Esophagus muscularis mucosa (tissue), 4 donors: ENCODE results near the gene SOX15. TPM values are rescaled to one million over a fixed set of nuclear protein-coding genes. Genes with fewer than 3 reads are reported as not detected.
A peak's percentile ranks its signal among the peaks of the same experiment; 100 is the strongest.

Experiments
- DNase-seq: peaks from one replicate; pipeline ENCODE4 v3.0.0-alpha.2; 2017; ENCODE audit errors: extremely low spot score
- H3K27ac ChIP-seq, 4 donors: fragments of 200-600 bp; sonication (generic); replicated peaks in 1 of 4; 1 replicate in 3 of 4; 2 replicates in 1 of 4; pipeline ENCODE4 v1.5.1; 2016 to 2019; ENCODE audit warnings: mild to moderate bottlenecking in 1 of 4
- H3K27me3 ChIP-seq, 4 donors: fragments of 200-600 bp; sonication (generic); one replicate each; pipeline versions ENCODE4 v1.5.1 to v1.6.0; 2016 to 2019
- H3K36me3 ChIP-seq, 4 donors: fragments of 200-600 bp; sonication (generic); one replicate each; pipeline ENCODE4 v1.5.1; 2016 to 2019
- H3K4me1 ChIP-seq, 4 donors: fragments of 200-600 bp; sonication (generic); one replicate each; pipeline ENCODE4 v1.5.1; 2016 to 2019
- H3K4me3 ChIP-seq, 4 donors: fragments of 200-600 bp; sonication (generic); 1 replicate in 2 of 4; 2 replicates in 2 of 4; pipeline ENCODE4 v1.5.1; 2016 to 2019; ENCODE audit warnings: mild to moderate bottlenecking in 4 of 4, moderate library complexity in 1 of 4
- H3K9me3 ChIP-seq, 4 donors: fragments of 200-600 bp; sonication (generic); 1 replicate in 3 of 4; 2 replicates in 1 of 4; pipeline ENCODE4 v1.5.1; 2016 to 2019
- EP300 ChIP-seq: sonication (generic); formaldehyde crosslinking; IDR thresholded peaks from one replicate; pipeline ENCODE4 v1.6.1; 2017; ENCODE audit warnings: antibody characterized with exemption
- POLR2A ChIP-seq: fragments of 450-650 bp; IDR thresholded peaks from one replicate; pipeline ENCODE4 v1.6.1; 2017; ENCODE audit warnings: antibody characterized with exemption, moderate library complexity, mild to moderate bottlenecking, low read depth
- POLR2AphosphoS5 ChIP-seq, 2 donors: sonication (generic); formaldehyde crosslinking; IDR thresholded peaks; one replicate each; pipeline ENCODE4 v1.6.1; 2017; ENCODE audit warnings: antibody characterized with exemption in 2 of 2
- WGBS: methylation state at CpG from one replicate; pipeline ENCODE4 v1.1.5; 2018; 5-methylcytosine and 5-hydroxymethylcytosine counted together
- intact Hi-C: fragments of 100-400 bp; cut with DNase I; formaldehyde crosslinking; loops from one replicate; pipeline ENCODE4 v1.15.1; 2023
- total RNA-seq, 4 donors: library from RNA; depleted of rRNA; stranded (reverse); fragments of >200 nt; gene quantifications; one replicate each; pipeline versions ENCODE4 v1.1.0 to v1.2.1, GENCODE V29; 2016
- TF ChIP-seq, protein P1 (sequence below), 3 experiments: fragments of 200-600 bp in 2 of 3; fragments of 450-650 bp in 1 of 3; sonication (generic) in 2 of 3; IDR thresholded peaks; one replicate each; pipeline ENCODE4 v1.5.1; 2017 to 2019; ENCODE audit warnings: antibody characterized with exemption in 3 of 3, mild to moderate bottlenecking in 2 of 3, moderate library complexity in 1 of 3

Gene SOX15
- total RNA-seq, 4 donors from 2014 or later = 2.9 to 14.6 (median 10.9) TPM

DNA sequence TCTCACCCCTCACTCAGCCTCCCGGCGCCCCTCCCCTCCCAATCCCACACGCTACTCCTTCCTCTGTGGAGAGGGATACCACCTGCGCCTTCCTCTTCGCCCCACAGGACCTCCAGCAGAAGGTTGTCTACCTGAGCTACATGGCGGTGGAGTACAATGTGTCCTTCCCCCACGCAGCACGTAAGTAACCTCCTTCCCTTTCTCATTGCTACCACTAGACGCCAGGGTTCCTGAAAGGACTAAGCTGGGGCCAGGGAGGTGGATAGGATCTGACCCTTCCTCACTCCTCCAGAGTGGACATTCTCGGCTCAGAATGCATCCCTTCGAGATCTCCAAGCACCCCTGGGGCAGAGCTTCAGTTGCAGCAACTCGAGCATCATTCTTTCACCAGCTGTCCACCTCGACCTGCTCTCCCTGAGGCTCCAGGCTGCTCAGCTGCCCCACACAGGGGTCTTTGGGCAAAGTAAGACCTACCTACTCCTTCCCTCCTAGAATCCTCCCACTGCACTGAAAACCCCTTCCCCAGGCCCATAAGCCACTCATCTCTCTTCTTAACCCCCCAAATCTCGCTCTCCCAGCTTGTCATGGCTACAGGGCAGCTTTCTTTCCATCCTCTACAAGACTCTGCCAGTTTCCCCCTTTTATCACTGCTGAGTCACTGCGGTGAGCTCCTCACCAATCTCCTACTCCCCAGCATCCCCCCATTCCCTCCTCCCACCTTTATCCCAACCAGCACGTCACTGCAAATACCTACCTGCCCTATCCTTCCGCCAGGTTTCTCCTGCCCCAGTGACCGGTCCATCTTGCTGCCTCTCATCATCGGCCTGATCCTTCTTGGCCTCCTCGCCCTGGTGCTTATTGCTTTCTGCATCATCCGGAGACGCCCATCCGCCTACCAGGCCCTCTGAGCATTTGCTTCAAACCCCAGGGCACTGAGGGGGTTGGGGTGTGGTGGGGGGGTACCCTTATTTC is 9.0 kb downstream of the SOX15 start:
- Histone ChIP-seq H3K27me3 (no peaks in the 10 kb centered on the region), H3K36me3 (peaks cover 28 to 38% (median 34%) of the 10 kb centered on the region in 4 donors), H3K9me3 (no peaks in the 10 kb centered on the region), H3K4me1 (peaks cover 53 to 94% (median 88%) of the 10 kb centered on the region in 4 donors), H3K4me3 (peak overlapping the region; percentile 21 to 72 (median 39)), H3K27ac (peak overlapping the region; percentile 82 to 94 (median 89))
- no peak for DNase-seq
- WGBS = 76% methylated on average over 21 of the region's 23 CpGs
- intact Hi-C loops = no loop called here
- TF ChIP-seq POLR2AphosphoS5 (IDR thresholded peaks at IDR 0.05) (no peak), EP300 (no peak), POLR2A (no peak)
- TF ChIP-seq, protein P1, sequence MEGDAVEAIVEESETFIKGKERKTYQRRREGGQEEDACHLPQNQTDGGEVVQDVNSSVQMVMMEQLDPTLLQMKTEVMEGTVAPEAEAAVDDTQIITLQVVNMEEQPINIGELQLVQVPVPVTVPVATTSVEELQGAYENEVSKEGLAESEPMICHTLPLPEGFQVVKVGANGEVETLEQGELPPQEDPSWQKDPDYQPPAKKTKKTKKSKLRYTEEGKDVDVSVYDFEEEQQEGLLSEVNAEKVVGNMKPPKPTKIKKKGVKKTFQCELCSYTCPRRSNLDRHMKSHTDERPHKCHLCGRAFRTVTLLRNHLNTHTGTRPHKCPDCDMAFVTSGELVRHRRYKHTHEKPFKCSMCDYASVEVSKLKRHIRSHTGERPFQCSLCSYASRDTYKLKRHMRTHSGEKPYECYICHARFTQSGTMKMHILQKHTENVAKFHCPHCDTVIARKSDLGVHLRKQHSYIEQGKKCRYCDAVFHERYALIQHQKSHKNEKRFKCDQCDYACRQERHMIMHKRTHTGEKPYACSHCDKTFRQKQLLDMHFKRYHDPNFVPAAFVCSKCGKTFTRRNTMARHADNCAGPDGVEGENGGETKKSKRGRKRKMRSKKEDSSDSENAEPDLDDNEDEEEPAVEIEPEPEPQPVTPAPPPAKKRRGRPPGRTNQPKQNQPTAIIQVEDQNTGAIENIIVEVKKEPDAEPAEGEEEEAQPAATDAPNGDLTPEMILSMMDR (IDR thresholded peaks at IDR 0.05) = no peak

DNA sequence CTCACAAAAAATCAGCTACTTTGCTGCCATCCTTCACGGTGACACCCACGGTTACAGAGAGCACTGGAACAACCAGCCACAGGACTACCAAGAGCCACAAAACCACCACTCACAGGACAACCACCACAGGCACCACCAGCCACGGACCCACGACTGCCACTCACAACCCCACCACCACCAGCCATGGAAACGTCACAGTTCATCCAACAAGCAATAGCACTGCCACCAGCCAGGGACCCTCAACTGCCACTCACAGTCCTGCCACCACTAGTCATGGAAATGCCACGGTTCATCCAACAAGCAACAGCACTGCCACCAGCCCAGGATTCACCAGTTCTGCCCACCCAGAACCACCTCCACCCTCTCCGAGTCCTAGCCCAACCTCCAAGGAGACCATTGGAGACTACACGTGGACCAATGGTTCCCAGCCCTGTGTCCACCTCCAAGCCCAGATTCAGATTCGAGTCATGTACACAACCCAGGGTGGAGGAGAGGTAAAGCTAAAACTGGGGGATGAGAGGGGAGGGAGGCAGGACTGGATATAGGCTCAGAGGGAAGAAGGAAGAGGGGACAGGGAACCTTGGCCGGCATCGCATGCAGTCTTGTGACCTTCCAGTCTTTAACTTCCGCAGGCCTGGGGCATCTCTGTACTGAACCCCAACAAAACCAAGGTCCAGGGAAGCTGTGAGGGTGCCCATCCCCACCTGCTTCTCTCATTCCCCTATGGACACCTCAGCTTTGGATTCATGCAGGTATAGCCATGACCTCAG is 9.9 kb downstream of the SOX15 start:
- peaks cover 58 to 94% (median 89%) of the 10 kb centered on the region in 4 donors for H3K4me1 ChIP-seq
- DNase-seq = no peak
- peak overlapping the region; percentile 21 to 72 (median 39) for H3K4me3 ChIP-seq
- TF ChIP-seq EP300 (no peak), POLR2AphosphoS5 (IDR thresholded peaks at IDR 0.05) (no peak), POLR2A (no peak)
- TF ChIP-seq, protein P1 (IDR thresholded peaks at IDR 0.05) = no peak
- WGBS = 67% methylated on average over 8 of the region's 12 CpGs
- no peaks in the 10 kb centered on the region for H3K27me3 ChIP-seq
- intact Hi-C loops = no loop called here
- H3K9me3 ChIP-seq = no peaks in the 10 kb centered on the region
- peak overlapping the region; percentile 82 to 94 (median 89) for H3K27ac ChIP-seq
- peaks cover 37 to 47% (median 43%) of the 10 kb centered on the region in 4 donors for H3K36me3 ChIP-seq

DNA sequence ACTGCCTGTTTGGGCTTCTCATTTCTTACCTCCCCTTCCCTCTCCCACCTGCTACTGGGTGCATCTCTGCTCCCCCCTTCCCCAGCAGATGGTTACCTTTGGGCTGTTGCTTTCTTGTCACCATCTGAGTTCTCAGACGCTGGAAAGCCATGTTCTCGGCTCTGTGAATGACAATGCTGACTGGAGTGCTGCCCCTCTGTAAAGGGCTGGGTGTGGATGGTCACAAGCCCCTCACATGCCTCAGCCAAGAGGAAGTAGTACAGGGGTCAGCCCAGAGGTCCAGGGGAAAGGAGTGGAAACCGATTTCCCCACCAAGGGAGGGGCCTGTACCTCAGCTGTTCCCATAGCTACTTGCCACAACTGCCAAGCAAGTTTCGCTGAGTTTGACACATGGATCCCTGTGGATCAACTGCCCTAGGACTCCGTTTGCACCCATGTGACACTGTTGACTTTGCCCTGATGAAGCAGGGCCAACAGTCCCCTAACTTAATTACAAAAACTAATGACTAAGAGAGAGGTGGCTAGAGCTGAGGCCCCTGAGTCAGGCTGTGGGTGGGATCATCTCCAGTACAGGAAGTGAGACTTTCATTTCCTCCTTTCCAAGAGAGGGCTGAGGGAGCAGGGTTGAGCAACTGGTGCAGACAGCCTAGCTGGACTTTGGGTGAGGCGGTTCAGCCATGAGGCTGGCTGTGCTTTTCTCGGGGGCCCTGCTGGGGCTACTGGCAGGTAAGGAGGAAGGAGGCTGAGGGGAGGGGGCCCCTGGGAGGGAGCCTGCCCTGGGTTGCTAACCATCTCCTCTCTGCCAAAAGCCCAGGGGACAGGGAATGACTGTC is 10.7 kb downstream of the SOX15 start, which contains the start of gene CD68:
TSS of gene CD68 (plus strand) at position 638 of the 833 bp plus-strand sequence. CDS start at position 678, 40 bp downstream.
- H3K27me3 ChIP-seq = no peaks in the 10 kb centered on the region
- H3K4me1 ChIP-seq = peaks cover 58 to 94% (median 89%) of the 10 kb centered on the region in 4 donors
- H3K4me3 ChIP-seq = peak within 1 kb of the TSS; percentile 21 to 72 (median 39)
- H3K9me3 ChIP-seq = no peaks in the 10 kb centered on the region
- 12% methylated on average over 5 of the region's 7 CpGs for WGBS
- DNase-seq = peak; percentile 94
- H3K36me3 ChIP-seq = peaks cover 45 to 55% (median 51%) of the 10 kb centered on the region in 4 donors
- H3K27ac ChIP-seq = peak within 1 kb of the TSS; percentile 82 to 94 (median 89)
- TF ChIP-seq POLR2A = peak; percentile 61
- TF ChIP-seq POLR2AphosphoS5 (IDR thresholded peaks at IDR 0.05) = peak; percentile 71 to 85
- TF ChIP-seq EP300 = no peak
- intact Hi-C loops = no loop called here

DNA sequence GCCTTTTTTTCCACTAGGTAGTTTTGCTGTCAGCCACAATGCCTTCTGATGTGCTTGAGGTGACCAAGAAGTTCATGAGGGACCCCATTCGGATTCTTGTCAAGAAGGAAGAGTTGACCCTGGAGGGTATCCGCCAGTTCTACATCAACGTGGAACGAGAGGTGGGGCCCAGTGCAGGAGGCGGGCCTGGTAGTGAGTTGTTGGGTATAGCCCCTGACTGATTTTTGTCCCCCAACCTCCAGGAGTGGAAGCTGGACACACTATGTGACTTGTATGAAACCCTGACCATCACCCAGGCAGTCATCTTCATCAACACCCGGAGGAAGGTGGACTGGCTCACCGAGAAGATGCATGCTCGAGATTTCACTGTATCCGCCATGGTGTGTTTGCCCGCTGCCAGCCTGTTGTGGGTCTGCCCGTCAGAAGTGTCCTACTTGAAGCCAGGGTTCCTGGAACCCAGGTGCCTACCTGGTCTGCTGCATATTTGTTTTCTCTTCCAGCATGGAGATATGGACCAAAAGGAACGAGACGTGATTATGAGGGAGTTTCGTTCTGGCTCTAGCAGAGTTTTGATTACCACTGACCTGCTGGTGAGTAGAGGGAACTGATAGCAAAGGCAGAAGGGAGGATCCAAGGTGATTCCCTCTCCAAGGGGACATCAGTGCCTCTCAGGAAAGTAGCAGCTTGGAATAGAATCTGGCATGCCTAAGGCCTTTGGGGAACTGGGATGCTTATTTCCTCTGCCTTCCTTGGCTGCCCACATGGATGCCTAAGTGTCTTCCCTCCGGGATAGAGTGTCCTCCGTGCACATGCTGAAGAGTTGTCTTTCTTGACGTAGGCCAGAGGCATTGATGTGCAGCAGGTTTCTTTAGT is 12.3 kb downstream of the SOX15 start:
- H3K4me3 ChIP-seq = no peak overlapping the region
- peaks cover 53 to 89% (median 84%) of the 10 kb centered on the region in 4 donors for H3K4me1 ChIP-seq
- H3K27ac ChIP-seq = peak overlapping the region in 2 of 4 donors; percentile 90 to 94
- H3K9me3 ChIP-seq = no peaks in the 10 kb centered on the region
- H3K27me3 ChIP-seq = no peaks in the 10 kb centered on the region
- 79% methylated on average over 17 of the region's 17 CpGs for WGBS
- peaks cover 48 to 60% (median 53%) of the 10 kb centered on the region in 4 donors for H3K36me3 ChIP-seq
- intact Hi-C loops = no loop called here
- DNase-seq = no peak
- TF ChIP-seq EP300 (no peak), POLR2AphosphoS5 (IDR thresholded peaks at IDR 0.05) (peak in 1 of 2 donors; percentile 5), POLR2A (no peak)
- TF ChIP-seq, protein P1 (IDR thresholded peaks at IDR 0.05) = no peak
